Loucy (cell line): ENCODE results near the gene ANKRD33B.

ENCODE experiments used
- H2AFZ ChIP-seq: fragments of 200-600 bp; sonication (generic); 2 replicates; pipeline ENCODE4 v1.6.0; 2016; ENCODE audit warnings: antibody characterized with exemption, mild to moderate bottlenecking, low read length, moderate library complexity
- H3F3A ChIP-seq: fragments of 200-600 bp; 2 replicates; pipeline ENCODE4 v1.6.0; 2016; ENCODE audit warnings: antibody characterized with exemption, low read depth, mild to moderate bottlenecking
- H3K27me3 ChIP-seq: fragments of 200-600 bp; sonication (generic); 2 replicates; pipeline ENCODE4 v1.6.1; 2014; ENCODE audit warnings: low read length, mild to moderate bottlenecking; ENCODE audit not compliant: insufficient read depth, poor library complexity, severe bottlenecking
- H3K36me3 ChIP-seq: fragments of 200-600 bp; sonication (generic); 2 replicates; pipeline ENCODE4 v1.6.1; 2016; ENCODE audit warnings: low read length; ENCODE audit not compliant: insufficient read depth
- H3K4me1 ChIP-seq: fragments of 200-600 bp; sonication (generic); 2 replicates; pipeline ENCODE4 v1.5.1; 2014; ENCODE audit warnings: low read length, mild to moderate bottlenecking; ENCODE audit not compliant: insufficient read depth, poor library complexity, severe bottlenecking
- H3K4me2 ChIP-seq: fragments of 200-600 bp; sonication (generic); 2 replicates; pipeline ENCODE4 v1.6.0; 2014; ENCODE audit warnings: antibody characterized with exemption, low read length, low read depth, mild to moderate bottlenecking; ENCODE audit not compliant: poor library complexity, severe bottlenecking
- H3K4me3 ChIP-seq: fragments of 200-600 bp; sonication (generic); 2 replicates; pipeline ENCODE4 v1.5.1; 2014; ENCODE audit warnings: low read length, mild to moderate bottlenecking, mixed read lengths; ENCODE audit not compliant: poor library complexity, severe bottlenecking
- H3K79me2 ChIP-seq: fragments of 200-600 bp; sonication (generic); 2 replicates; pipeline ENCODE4 v1.6.1; 2014; ENCODE audit warnings: low read length; ENCODE audit not compliant: insufficient read depth
- H3K9ac ChIP-seq: fragments of 200-600 bp; sonication (generic); 2 replicates; pipeline ENCODE4 v1.6.0; 2014; ENCODE audit warnings: mild to moderate bottlenecking, low read depth, low read length, moderate library complexity; ENCODE audit not compliant: poor library complexity, severe bottlenecking
- H3K9me2 ChIP-seq: fragments of 200-600 bp; sonication (generic); replicated peaks from 2 replicates; pipeline ENCODE4 v1.6.1; 2016; ENCODE audit warnings: low read depth, low read length, mixed read lengths
- H3K9me3 ChIP-seq: fragments of 200-600 bp; sonication (generic); 2 replicates; pipeline ENCODE4 v1.6.1; 2014; ENCODE audit warnings: mild to moderate bottlenecking, antibody characterized with exemption, low read length, low read depth; ENCODE audit not compliant: insufficient read depth
- H4K20me1 ChIP-seq: fragments of 200-600 bp; sonication (generic); 2 replicates; pipeline ENCODE4 v1.6.0; 2014; ENCODE audit warnings: antibody characterized with exemption, low read length, mild to moderate bottlenecking; ENCODE audit not compliant: insufficient read depth, poor library complexity, severe bottlenecking
- CTCF ChIP-seq: fragments of 200-600 bp; sonication (generic); conservative IDR thresholded peaks from 2 replicates; pipeline ENCODE4 v1.5.1; 2014; ENCODE audit warnings: mild to moderate bottlenecking, antibody characterized with exemption, low read length
- EZH2phosphoT487 ChIP-seq: fragments of 200-600 bp; IDR thresholded peaks from 2 replicates; pipeline ENCODE4 v1.6.1; 2018; ENCODE audit warnings: antibody characterized with exemption, mild to moderate bottlenecking, moderate library complexity, borderline replicate concordance

ANKRD33B gene

GRCh38 chr5:10666531-10667299 is 102.8 kb downstream of the ANKRD33B start:
- Histone ChIP-seq H3K4me2 (no peak overlapping the region), H2AFZ (no peak overlapping the region)

GRCh38 chr5:10667431-10668057 is 103.7 kb downstream of the ANKRD33B start:
- Histone ChIP-seq H3K4me3 (no peak overlapping the region), H3K4me2 (no peak overlapping the region), H3K9me3 (no peaks in the 10 kb centered on the region), H3K9ac (no peak overlapping the region), H3F3A (no peaks in the 10 kb centered on the region), H3K27me3 (no peaks in the 10 kb centered on the region), H4K20me1 (no peaks in the 10 kb centered on the region), H3K4me1 (no peaks in the 10 kb centered on the region), H3K9me2 (no peaks in the 10 kb centered on the region), H2AFZ (no peak overlapping the region), H3K36me3 (no peaks in the 10 kb centered on the region), H3K79me2 (no peaks in the 10 kb centered on the region)
- TF ChIP-seq EZH2phosphoT487, result no peak
- TF ChIP-seq CTCF, result no peak

More at GRCh38 chr5:10666531-10667299, 102.8 kb downstream of the ANKRD33B start:
- TF ChIP-seq EZH2phosphoT487 (no peak), CTCF (no peak)
- Histone ChIP-seq H3K79me2 (no peaks in the 10 kb centered on the region), H3K4me3 (no peak overlapping the region), H3K27me3 (no peaks in the 10 kb centered on the region), H3K4me1 (no peaks in the 10 kb centered on the region), H3F3A (no peaks in the 10 kb centered on the region), H3K9me2 (no peaks in the 10 kb centered on the region), H4K20me1 (no peaks in the 10 kb centered on the region), H3K36me3 (no peaks in the 10 kb centered on the region), H3K9ac (no peak overlapping the region), H3K9me3 (no peaks in the 10 kb centered on the region)

GRCh38 chr5:10668697-10669096 is 104.8 kb downstream of the ANKRD33B start:
- Histone ChIP-seq H3K36me3 (no peaks in the 10 kb centered on the region), H3K27me3 (no peaks in the 10 kb centered on the region), H3K79me2 (no peaks in the 10 kb centered on the region), H3K4me3 (no peak overlapping the region), H3F3A (no peaks in the 10 kb centered on the region), H3K9me3 (no peaks in the 10 kb centered on the region), H3K4me1 (no peaks in the 10 kb centered on the region), H2AFZ (no peak overlapping the region), H3K9me2 (no peaks in the 10 kb centered on the region), H3K9ac (no peak overlapping the region), H4K20me1 (no peaks in the 10 kb centered on the region), H3K4me2 (no peak overlapping the region)
- TF ChIP-seq CTCF, result no peak
- no peak for TF ChIP-seq EZH2phosphoT487
